ENCODE results near the gene ATXN1. TPM values are rescaled to one million over a fixed set of nuclear protein-coding genes. Genes with fewer than 3 reads are reported as not detected.
A peak's percentile ranks its signal among the peaks of the same experiment; 100 is the strongest.

ATXN1 gene
- total RNA-seq, 4 donors from 2014 or later = 16.3 to 52.2 (median 25.7) TPM

- intact Hi-C loops (cut with DNase I; ENCODE audit: low total_unique reads) = no loop called here
- TF ChIP-seq POLR2A (IDR thresholded peaks at IDR 0.05) = no peak
- TF ChIP-seq, protein P1, sequence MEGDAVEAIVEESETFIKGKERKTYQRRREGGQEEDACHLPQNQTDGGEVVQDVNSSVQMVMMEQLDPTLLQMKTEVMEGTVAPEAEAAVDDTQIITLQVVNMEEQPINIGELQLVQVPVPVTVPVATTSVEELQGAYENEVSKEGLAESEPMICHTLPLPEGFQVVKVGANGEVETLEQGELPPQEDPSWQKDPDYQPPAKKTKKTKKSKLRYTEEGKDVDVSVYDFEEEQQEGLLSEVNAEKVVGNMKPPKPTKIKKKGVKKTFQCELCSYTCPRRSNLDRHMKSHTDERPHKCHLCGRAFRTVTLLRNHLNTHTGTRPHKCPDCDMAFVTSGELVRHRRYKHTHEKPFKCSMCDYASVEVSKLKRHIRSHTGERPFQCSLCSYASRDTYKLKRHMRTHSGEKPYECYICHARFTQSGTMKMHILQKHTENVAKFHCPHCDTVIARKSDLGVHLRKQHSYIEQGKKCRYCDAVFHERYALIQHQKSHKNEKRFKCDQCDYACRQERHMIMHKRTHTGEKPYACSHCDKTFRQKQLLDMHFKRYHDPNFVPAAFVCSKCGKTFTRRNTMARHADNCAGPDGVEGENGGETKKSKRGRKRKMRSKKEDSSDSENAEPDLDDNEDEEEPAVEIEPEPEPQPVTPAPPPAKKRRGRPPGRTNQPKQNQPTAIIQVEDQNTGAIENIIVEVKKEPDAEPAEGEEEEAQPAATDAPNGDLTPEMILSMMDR (IDR thresholded peaks at IDR 0.05) = no peak
- 59 to 65% methylated on average over 9 of the region's 9 CpGs for WGBS, 2 donors
- no peak for DNase-seq (ENCODE audit: low spot score in 2 of 2)
- H3K4me3 ChIP-seq (ENCODE audit: low read depth, poor library complexity, severe bottlenecking) = no peak overlapping the region
Measured at GRCh38 chr6:16717275-16717942, 43.9 kb downstream of the ATXN1 start.

- intact Hi-C loops (cut with DNase I; ENCODE audit: low total_unique reads) = no loop called here
- TF ChIP-seq POLR2A (IDR thresholded peaks at IDR 0.05) = no peak
- TF ChIP-seq, protein P1 (IDR thresholded peaks at IDR 0.05) = no peak
- DNase-seq (ENCODE audit: low spot score in 2 of 2) = no peak
- no peak overlapping the region for H3K4me3 ChIP-seq (ENCODE audit: low read depth, poor library complexity, severe bottlenecking)
- 64 to 85% methylated on average over 2 of the region's 2 CpGs for WGBS, 2 donors
Measured at GRCh38 chr6:16716321-16716858, 44.9 kb downstream of the ATXN1 start.

DNA sequence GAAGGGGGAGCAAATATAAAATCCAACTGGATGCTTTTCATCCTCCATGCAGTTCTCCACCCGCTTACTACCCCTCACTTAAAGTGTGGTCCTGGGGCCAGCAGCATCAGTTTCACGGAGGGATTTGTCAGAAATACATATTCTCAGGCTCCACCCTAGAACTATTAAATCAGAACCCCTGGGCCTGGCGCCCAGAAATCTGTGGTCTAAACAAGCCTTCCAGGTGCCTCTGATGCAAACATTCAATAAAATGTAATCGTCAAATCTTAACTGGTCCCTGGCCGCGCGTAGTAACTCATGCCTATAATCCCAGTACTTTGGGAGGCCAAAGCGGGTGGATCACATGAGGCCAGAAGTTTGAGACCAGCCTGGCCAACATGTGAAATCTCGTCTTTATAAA, 47.7 kb downstream of the ATXN1 start:
- WGBS, 2 donors = 61 to 69% methylated on average over 9 of the region's 9 CpGs
- peak in 1 of 2 donors; percentile 85 for DNase-seq (ENCODE audit: low spot score in 2 of 2)
- TF ChIP-seq, protein P1 (IDR thresholded peaks at IDR 0.05) = no peak
- TF ChIP-seq POLR2A (IDR thresholded peaks at IDR 0.05) = no peak
- intact Hi-C loops (cut with DNase I; ENCODE audit: low total_unique reads) = no loop called here
- no peak overlapping the region for H3K4me3 ChIP-seq (ENCODE audit: low read depth, poor library complexity, severe bottlenecking)

- no peak overlapping the region for H3K4me3 ChIP-seq (ENCODE audit: low read depth, poor library complexity, severe bottlenecking)
- WGBS, 2 donors = 11 to 15% methylated on average over 7 of the region's 7 CpGs
- TF ChIP-seq POLR2A (IDR thresholded peaks at IDR 0.05) = no peak
- TF ChIP-seq, protein P1 (IDR thresholded peaks at IDR 0.05) = no peak
- peak; percentile 67 to 87 for DNase-seq (ENCODE audit: low spot score in 2 of 2)
- intact Hi-C loops (cut with DNase I; ENCODE audit: low total_unique reads) = no loop called here
Measured at GRCh38 chr6:16712931-16713484, 48.3 kb downstream of the ATXN1 start.

DNA sequence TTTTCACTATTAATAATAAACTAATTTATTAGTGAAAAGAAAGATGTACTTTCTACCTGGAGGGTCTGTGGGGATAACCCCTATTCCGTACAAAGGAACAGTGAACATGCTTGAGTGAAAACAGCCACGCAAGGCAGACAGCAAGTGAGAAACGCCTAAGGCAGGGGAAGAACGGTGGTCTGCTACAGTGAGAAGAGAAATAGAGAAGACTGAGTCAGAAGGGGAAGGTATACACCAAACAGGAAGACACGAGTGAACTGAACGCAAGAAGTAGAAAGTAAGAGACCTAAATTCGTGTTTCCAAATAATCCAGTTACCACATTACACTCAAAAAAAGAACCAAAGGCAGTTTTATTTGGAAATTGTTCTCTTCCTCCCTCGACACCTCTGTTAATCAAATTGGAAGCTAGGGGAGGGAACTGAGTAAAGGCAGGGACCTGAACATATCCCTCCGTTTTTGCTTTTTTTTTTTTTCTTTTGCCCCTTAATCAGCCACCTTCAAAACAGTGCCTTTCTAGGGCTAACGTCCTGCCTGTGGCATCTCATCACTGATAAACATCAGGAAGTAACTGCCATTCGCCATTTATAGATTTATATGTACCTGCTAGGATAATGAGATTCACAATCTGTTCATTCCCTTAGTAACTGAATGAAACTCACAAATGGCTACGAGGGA, 48.9 kb downstream of the ATXN1 start:
- intact Hi-C loops (cut with DNase I; ENCODE audit: low total_unique reads) = no loop called here

More for the DNA sequence above, 48.9 kb downstream of the ATXN1 start:
- TF ChIP-seq, protein P1 (IDR thresholded peaks at IDR 0.05) = no peak
- TF ChIP-seq POLR2A (IDR thresholded peaks at IDR 0.05) = no peak
- DNase-seq (ENCODE audit: low spot score in 2 of 2) = peak in 1 of 2 donors; percentile 43
- no peak overlapping the region for H3K4me3 ChIP-seq (ENCODE audit: low read depth, poor library complexity, severe bottlenecking)
- 16 to 30% methylated on average over 12 of the region's 12 CpGs for WGBS, 2 donors

Data from lower leg skin (tissue), 4 donors.